ENCODE results near the gene IFIT3.

DNA sequence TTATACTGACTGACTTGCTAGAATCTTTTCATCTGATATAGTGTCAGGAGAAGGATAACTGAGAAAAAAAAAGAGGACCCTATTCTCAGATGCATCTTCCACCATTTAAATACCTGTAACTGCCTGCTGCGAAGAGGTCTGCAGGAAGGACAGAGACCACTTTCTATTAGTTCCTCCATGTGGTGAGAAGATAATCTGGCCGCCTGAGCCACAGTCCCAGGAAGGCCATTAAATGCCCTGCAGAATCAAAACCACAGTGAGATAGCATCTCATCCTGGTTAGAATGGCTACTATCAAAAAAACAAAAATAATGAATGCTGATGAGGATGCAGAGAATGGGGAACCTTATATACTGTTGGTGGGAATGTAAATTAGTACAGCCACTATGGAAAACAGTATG is 30.2 kb downstream of the IFIT3 start:
- TF ChIP-seq REST (IDR thresholded peaks at IDR 0.05; ENCODE audit: unreplicated experiment) (no peak), EZH2 (IDR thresholded peaks at IDR 0.05; ENCODE audit: low read depth, unreplicated experiment) (no peak), POLR2AphosphoS5 (IDR thresholded peaks at IDR 0.05; ENCODE audit: low read depth) (no peak), CREB1 (CRISPR knock-in tag; IDR thresholded peaks at IDR 0.05; ENCODE audit: low read depth) (no peak), EZH2phosphoT487 (IDR thresholded peaks at IDR 0.05; ENCODE audit: unreplicated experiment) (no peak), STAT1 (IDR thresholded peaks at IDR 0.05; ENCODE audit: unreplicated experiment) (no peak), ETS1 (IDR thresholded peaks at IDR 0.05) (no peak), ZNF331 (CRISPR knock-in tag; IDR thresholded peaks at IDR 0.05; ENCODE audit: low read depth) (no peak), NANOG (IDR thresholded peaks at IDR 0.05; ENCODE audit: borderline replicate concordance) (no peak), ZNF114 (CRISPR knock-in tag; IDR thresholded peaks at IDR 0.05) (no peak)
- TF ChIP-seq, protein P1, sequence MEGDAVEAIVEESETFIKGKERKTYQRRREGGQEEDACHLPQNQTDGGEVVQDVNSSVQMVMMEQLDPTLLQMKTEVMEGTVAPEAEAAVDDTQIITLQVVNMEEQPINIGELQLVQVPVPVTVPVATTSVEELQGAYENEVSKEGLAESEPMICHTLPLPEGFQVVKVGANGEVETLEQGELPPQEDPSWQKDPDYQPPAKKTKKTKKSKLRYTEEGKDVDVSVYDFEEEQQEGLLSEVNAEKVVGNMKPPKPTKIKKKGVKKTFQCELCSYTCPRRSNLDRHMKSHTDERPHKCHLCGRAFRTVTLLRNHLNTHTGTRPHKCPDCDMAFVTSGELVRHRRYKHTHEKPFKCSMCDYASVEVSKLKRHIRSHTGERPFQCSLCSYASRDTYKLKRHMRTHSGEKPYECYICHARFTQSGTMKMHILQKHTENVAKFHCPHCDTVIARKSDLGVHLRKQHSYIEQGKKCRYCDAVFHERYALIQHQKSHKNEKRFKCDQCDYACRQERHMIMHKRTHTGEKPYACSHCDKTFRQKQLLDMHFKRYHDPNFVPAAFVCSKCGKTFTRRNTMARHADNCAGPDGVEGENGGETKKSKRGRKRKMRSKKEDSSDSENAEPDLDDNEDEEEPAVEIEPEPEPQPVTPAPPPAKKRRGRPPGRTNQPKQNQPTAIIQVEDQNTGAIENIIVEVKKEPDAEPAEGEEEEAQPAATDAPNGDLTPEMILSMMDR (conservative IDR thresholded peaks at IDR 0.05; ENCODE audit: low read depth in 2 of 2): no peak

All from GM23338 (cell line).